ENCODE data around the gene GSN. TPM values are rescaled to one million over a fixed set of nuclear protein-coding genes. Genes with fewer than 3 reads are reported as not detected.

The GSN gene
- total and polyA plus RNA-seq, 9 of the 15 experiments (the other 6 are each of a cell fraction or from before 2014, with no cell fraction given) = 0.39 to 16.6 (median 8.2) TPM

DNA sequence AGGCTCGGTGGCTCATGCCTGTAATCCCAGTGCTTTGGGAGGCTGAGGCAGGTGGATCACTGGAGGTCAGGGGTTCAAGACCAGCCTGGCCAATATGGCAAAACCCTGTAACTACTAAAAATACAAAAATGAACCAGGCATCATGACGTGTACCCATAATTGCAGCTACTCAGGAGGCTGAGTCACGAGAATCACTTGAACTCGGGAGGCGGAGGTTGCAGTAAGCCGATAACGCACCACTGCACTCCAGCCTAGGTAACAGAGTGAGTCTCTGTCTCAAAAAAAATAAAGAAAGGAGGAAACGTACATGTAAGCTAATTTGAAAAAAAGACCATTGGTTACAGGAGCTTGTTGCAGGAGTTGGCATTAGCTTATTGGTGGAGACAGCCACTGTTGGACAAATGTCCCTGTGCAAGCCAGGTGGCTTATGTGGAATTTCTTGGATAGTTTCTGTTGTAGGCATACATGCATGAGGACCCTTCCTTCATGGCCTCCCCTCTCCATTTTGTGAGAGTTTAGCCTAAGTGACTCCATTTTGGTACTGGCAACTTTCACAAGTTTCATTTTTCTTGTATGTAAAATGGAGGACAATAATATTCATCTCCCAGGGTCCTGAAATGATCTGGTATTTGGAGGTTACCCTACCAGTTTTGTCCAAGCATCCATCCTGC lies 49.5 kb upstream of the GSN start (continued):
- no peak for TF ChIP-seq CCAR2 (IDR thresholded peaks at IDR 0.05; ENCODE audit: low read depth, low read length)
- no peak for TF ChIP-seq ZNF121 (CRISPR knock-in tag; conservative IDR thresholded peaks at IDR 0.05)
- no peak for TF ChIP-seq ZNF324 (CRISPR knock-in tag; IDR thresholded peaks at IDR 0.05)
- TF ChIP-seq E4F1 (CRISPR knock-in tag; IDR thresholded peaks at IDR 0.05; ENCODE audit: borderline replicate concordance) = no peak
- no peak for TF ChIP-seq ZNF217 (CRISPR knock-in tag; IDR thresholded peaks at IDR 0.05)
- TF ChIP-seq ZNF140 (CRISPR knock-in tag; IDR thresholded peaks at IDR 0.05) = 0 out of 2 replicates have a peak, but pooled peaks have one; percentile 29
- peak; percentile 94 for TF ChIP-seq SMAD4 (CRISPR knock-in tag; conservative IDR thresholded peaks at IDR 0.05)
- TF ChIP-seq NFXL1 (CRISPR knock-in tag; IDR thresholded peaks at IDR 0.05) = peak; percentile 86; the same call in 1 of the 2 replicates
- TF ChIP-seq PTBP1 (IDR thresholded peaks at IDR 0.05; ENCODE audit: low read depth, low read length) = no peak
- peak; percentile 86 for TF ChIP-seq E2F3 (CRISPR knock-in tag; IDR thresholded peaks at IDR 0.05)
- TF ChIP-seq LARP7 (IDR thresholded peaks at IDR 0.05) = no peak
- TF ChIP-seq ARNT (IDR thresholded peaks at IDR 0.05) = peak in 1 of 2 experiments; percentile 39; a peak in 2 of 4 replicates
- no peak for TF ChIP-seq TAF9B (IDR thresholded peaks at IDR 0.05; ENCODE audit: partially characterized antibody)
- TF ChIP-seq GMEB1 (CRISPR knock-in tag; IDR thresholded peaks at IDR 0.05) = no peak
- TF ChIP-seq, protein P1, sequence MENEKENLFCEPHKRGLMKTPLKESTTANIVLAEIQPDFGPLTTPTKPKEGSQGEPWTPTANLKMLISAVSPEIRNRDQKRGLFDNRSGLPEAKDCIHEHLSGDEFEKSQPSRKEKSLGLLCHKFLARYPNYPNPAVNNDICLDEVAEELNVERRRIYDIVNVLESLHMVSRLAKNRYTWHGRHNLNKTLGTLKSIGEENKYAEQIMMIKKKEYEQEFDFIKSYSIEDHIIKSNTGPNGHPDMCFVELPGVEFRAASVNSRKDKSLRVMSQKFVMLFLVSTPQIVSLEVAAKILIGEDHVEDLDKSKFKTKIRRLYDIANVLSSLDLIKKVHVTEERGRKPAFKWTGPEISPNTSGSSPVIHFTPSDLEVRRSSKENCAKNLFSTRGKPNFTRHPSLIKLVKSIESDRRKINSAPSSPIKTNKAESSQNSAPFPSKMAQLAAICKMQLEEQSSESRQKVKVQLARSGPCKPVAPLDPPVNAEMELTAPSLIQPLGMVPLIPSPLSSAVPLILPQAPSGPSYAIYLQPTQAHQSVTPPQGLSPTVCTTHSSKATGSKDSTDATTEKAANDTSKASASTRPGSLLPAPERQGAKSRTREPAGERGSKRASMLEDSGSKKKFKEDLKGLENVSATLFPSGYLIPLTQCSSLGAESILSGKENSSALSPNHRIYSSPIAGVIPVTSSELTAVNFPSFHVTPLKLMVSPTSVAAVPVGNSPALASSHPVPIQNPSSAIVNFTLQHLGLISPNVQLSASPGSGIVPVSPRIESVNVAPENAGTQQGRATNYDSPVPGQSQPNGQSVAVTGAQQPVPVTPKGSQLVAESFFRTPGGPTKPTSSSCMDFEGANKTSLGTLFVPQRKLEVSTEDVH (IDR thresholded peaks at IDR 0.05; ENCODE audit: low read depth, partially characterized antibody) = no peak
- TF ChIP-seq ZNF263 (CRISPR knock-in tag; IDR thresholded peaks at IDR 0.05; ENCODE audit: borderline replicate concordance) = no peak
- peak; percentile 62; the same call in 1 of the 2 replicates for TF ChIP-seq HDAC2 (IDR thresholded peaks at IDR 0.05)
- 0 out of 2 replicates have a peak, but pooled peaks have one; percentile 58 for TF ChIP-seq TOE1 (IDR thresholded peaks at IDR 0.05; ENCODE audit: borderline replicate concordance)
- no peak for TF ChIP-seq TOE1 (CRISPR knock-in tag; IDR thresholded peaks at IDR 0.05; ENCODE audit: borderline replicate concordance, low read depth)
- peak; percentile 95 for TF ChIP-seq CREB3 (tag; conservative IDR thresholded peaks at IDR 0.05; ENCODE audit: low read depth)
- TF ChIP-seq ZBTB17 (CRISPR knock-in tag; IDR thresholded peaks at IDR 0.05) = peak; percentile 90
- TF ChIP-seq SMAD1 (IDR thresholded peaks at IDR 0.05; ENCODE audit: low read depth, low read length, partially characterized antibody) = no peak

All from K562 (cell line).